Activated CD4-positive, alpha-beta T cell treated with anti-CD3 and anti-CD28 coated beads, Interleukin-10, Interleukin-2, amounts not matched to agents 100 ng/mL and 50 ng/mL, durations not matched to agents 16 hours and 8 hours (primary cell): ENCODE data around the gene JAK2.
"Not testable (repeated sequence)": the region's sequence is repeated elsewhere in the genome, so short reads cannot be mapped to it uniquely, and the experiment has no call there.

Experiments used
- DNase-seq: peaks from one replicate; pipeline ENCODE4 v3.0.0-alpha.2; 2020

JAK2 gene

GRCh38 chr9:4982721-4983482, 2.2 kb upstream of the JAK2 start:
- DNase-seq: peak; percentile 74

GRCh38 chr9:4983601-4984165, 1.4 kb upstream of the JAK2 start:
- no peak for DNase-seq

- no peak for DNase-seq
Measured at GRCh38 chr9:4984171-4984620, 876 bp upstream of the JAK2 start.

- DNase-seq: peak; percentile 64
Measured at GRCh38 chr9:4985386-4986266, 554 bp downstream of the JAK2 start.

- peak; percentile 38 for DNase-seq
Measured at GRCh38 chr9:4986296-4986695, 1.2 kb downstream of the JAK2 start.

GRCh38 chr9:4986783-4987182, 1.7 kb downstream of the JAK2 start:
- DNase-seq: no peak

- DNase-seq: peak; percentile 77
Measured at GRCh38 chr9:4987961-4988421, 2.9 kb downstream of the JAK2 start.

- DNase-seq: no peak
Measured at GRCh38 chr9:4992872-4993271, 7.8 kb downstream of the JAK2 start.

- no peak for DNase-seq
Measured at GRCh38 chr9:4994166-4994890, 9.3 kb downstream of the JAK2 start.

- DNase-seq: no peak
Measured at GRCh38 chr9:4997196-4997595, 12.1 kb downstream of the JAK2 start.

- DNase-seq: no peak
Measured at GRCh38 chr9:4997631-4998030, 12.6 kb downstream of the JAK2 start.

- DNase-seq: no peak
Measured at GRCh38 chr9:5002811-5003210, 17.7 kb downstream of the JAK2 start.

- no peak for DNase-seq
Measured at GRCh38 chr9:5004481-5004880, 19.4 kb downstream of the JAK2 start.

- no peak for DNase-seq
Measured at GRCh38 chr9:5008202-5008601, 23.1 kb downstream of the JAK2 start.

GRCh38 chr9:5013374-5013773, 28.3 kb downstream of the JAK2 start:
- DNase-seq: no peak

- no peak for DNase-seq
Measured at GRCh38 chr9:5015934-5016333, 30.9 kb downstream of the JAK2 start.

GRCh38 chr9:5025416-5025815, 40.3 kb downstream of the JAK2 start:
- DNase-seq: no peak

- not testable (repeated sequence) for DNase-seq
Measured at GRCh38 chr9:5031941-5032340, 46.9 kb downstream of the JAK2 start.

GRCh38 chr9:5040730-5041389, 55.8 kb downstream of the JAK2 start:
- DNase-seq: no peak

GRCh38 chr9:5041390-5042115, 56.5 kb downstream of the JAK2 start:
- no peak for DNase-seq

- DNase-seq: no peak
Measured at GRCh38 chr9:5042661-5043178, 57.6 kb downstream of the JAK2 start.
